PC-3 (cell line): ENCODE measurements around the gene NLRP1.

ENCODE experiments used
- EZH2 ChIP-seq: fragments of 300-600 bp; sonication (generic); IDR thresholded peaks from one replicate; pipeline ENCODE4 v1.6.1; 2017; ENCODE audit warnings: antibody characterized with exemption, mild to moderate bottlenecking, low read length; ENCODE audit not compliant: unreplicated experiment
- TF ChIP-seq, protein P1 (sequence below): fragments of 300-600 bp; sonication (generic); conservative IDR thresholded peaks from 2 replicates; pipeline ENCODE4 v1.5.1; 2017; ENCODE audit warnings: antibody characterized with exemption, low read depth, mild to moderate bottlenecking, low read length

GRCh38 chr17:5562661-5563360 is 21.5 kb downstream of the NLRP1 start:
- TF ChIP-seq, protein P1, sequence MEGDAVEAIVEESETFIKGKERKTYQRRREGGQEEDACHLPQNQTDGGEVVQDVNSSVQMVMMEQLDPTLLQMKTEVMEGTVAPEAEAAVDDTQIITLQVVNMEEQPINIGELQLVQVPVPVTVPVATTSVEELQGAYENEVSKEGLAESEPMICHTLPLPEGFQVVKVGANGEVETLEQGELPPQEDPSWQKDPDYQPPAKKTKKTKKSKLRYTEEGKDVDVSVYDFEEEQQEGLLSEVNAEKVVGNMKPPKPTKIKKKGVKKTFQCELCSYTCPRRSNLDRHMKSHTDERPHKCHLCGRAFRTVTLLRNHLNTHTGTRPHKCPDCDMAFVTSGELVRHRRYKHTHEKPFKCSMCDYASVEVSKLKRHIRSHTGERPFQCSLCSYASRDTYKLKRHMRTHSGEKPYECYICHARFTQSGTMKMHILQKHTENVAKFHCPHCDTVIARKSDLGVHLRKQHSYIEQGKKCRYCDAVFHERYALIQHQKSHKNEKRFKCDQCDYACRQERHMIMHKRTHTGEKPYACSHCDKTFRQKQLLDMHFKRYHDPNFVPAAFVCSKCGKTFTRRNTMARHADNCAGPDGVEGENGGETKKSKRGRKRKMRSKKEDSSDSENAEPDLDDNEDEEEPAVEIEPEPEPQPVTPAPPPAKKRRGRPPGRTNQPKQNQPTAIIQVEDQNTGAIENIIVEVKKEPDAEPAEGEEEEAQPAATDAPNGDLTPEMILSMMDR: no peak
- no peak for TF ChIP-seq EZH2
